Measurements from ENCODE around the gene TAF3.

- TF ChIP-seq CTCF (IDR thresholded peaks at IDR 0.05) (no peak), EP300 (IDR thresholded peaks at IDR 0.05) (no peak), POLR2A (IDR thresholded peaks at IDR 0.05) (no peak), POLR2AphosphoS5 (IDR thresholded peaks at IDR 0.05) (no peak)
These were observed 126.2 kb downstream of the TAF3 start for GRCh38 chr10:7944537-7944936.

Measured in stomach (tissue), 4 donors.